Right cardiac atrium (tissue), 5 donors: ENCODE data around the gene FNTB. TPM values are rescaled to one million over a fixed set of nuclear protein-coding genes. Genes with fewer than 3 reads are reported as not detected.

Experiments
- ATAC-seq, 2 donors: fragments of 200-7000 bp; cut with Tn5 transposase; one replicate each; pipeline versions ENCODE4 v1.8.0 to v1.9.1; 2020; ENCODE audit warnings: moderate library complexity in 2 of 2, mild to moderate bottlenecking in 1 of 2
- DNase-seq, 3 donors: peaks; one replicate each; pipeline ENCODE4 v3.0.0-alpha.2; 2020
- H3K27ac ChIP-seq: one replicate; pipeline ENCODE4 v1.5.1; 2013; ENCODE audit warnings: mild to moderate bottlenecking, low read length, control low read depth, moderate library complexity
- H3K27me3 ChIP-seq: one replicate; pipeline ENCODE4 v1.6.1; 2013; ENCODE audit not compliant: control insufficient read depth, insufficient read depth
- H3K4me1 ChIP-seq: one replicate; pipeline ENCODE4 v1.6.1; 2013; ENCODE audit warnings: low read length; ENCODE audit not compliant: control insufficient read depth, insufficient read depth
- H3K4me3 ChIP-seq: one replicate; pipeline ENCODE4 v1.5.1; 2013; ENCODE audit warnings: low read length, control low read depth
- H3K9me3 ChIP-seq: one replicate; pipeline ENCODE4 v1.6.1; 2013; ENCODE audit warnings: low read length; ENCODE audit not compliant: control insufficient read depth
- WGBS: extraction: QIAGEN DNeasy Blood & Tissue Kit; methylation state at CpG from one replicate; pipeline ENCODE4 v1.1.7; 2013; 5-methylcytosine and 5-hydroxymethylcytosine counted together
- intact Hi-C, 4 donors: fragments of 100-400 bp; cut with DNase I; formaldehyde crosslinking; loops; one replicate each; pipeline versions ENCODE4 v1.11.0 to v1.14.0; 2022 to 2023
- polyA plus RNA-seq: library from polyadenylated mRNA; stranded (reverse); fragments of 200-250 nt; gene quantifications from one replicate; pipeline ENCODE4 v1.2.3, GENCODE V29; 2013
- total RNA-seq, 4 donors: library from RNA; stranded (reverse); fragmentation: NEBNext Ultra II Directional; extraction: Animal tissue kit (Norgen Biotek cat#: 25700); gene quantifications; one replicate each; pipeline ENCODE4 v1.2.1, GENCODE V29; 2021
- donor health status: healthy with polysubstance abuse.
- donor health status: DM: no; HTN: yes; CAD: no.
- donor health status: DM: no; HTN: no; CAD: no.
- donor health status: DM: no; HTN: yes; CAD: no; lungs with severe emphysema.
- donor health status: DM: yes; HTN: yes; CAD: no.

Gene FNTB
- total and polyA plus RNA-seq, 5 donors: 10.6 to 20.7 (median 14.9) TPM

- Histone ChIP-seq H3K4me3 (no peak overlapping the region), H3K27me3 (no peaks in the 10 kb centered on the region), H3K9me3 (no peaks in the 10 kb centered on the region), H3K27ac (no peak overlapping the region), H3K4me1 (peaks cover 4% of the 10 kb centered on the region)
- 84% methylated on average over 6 of the region's 6 CpGs for WGBS
- ATAC-seq (no peak), DNase-seq (no peak)
- intact Hi-C loops: no loop called here
Observed at GRCh38 chr14:64953661-64954060, 33.0 kb upstream of the FNTB start.

DNA sequence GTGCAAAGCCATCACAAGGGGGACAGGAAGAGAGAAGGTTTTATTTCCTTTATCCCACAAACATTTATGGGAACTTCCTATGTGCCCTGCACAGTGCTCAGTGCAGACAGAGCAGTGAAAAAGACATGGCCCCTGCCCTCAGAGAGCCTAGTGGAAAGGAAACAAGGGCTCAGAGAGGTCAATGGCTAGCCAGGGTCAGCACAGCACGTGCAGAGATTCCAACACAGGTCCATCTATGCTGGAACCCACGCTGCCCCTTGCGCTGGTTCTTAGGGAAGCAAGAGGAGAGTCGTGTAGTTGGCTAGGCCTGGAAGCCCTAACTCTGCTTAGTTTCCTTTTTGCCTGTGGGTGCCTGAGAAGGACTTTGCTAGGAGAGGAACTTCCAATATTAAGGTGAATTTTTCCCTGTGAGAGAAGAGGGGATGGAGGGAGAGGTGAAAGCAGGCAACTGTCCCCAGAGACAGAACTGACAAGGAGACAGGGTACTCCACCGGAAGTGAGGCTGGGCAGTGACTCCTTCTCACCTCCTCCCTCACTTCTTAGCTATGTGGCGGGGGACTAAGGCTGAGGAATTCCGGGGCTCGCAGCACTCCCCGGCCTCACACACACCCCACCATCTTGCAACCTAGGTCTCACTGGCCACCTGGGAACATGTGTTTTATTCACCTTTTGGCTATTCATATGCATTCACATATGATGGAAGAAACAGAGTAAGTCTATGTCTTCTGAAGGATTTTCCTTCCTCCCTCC, 32.0 kb upstream of the FNTB start:
- ATAC-seq (no peak), DNase-seq (no peak)
- Histone ChIP-seq H3K27ac (no peak overlapping the region), H3K27me3 (no peaks in the 10 kb centered on the region), H3K4me3 (no peak overlapping the region), H3K9me3 (no peaks in the 10 kb centered on the region), H3K4me1 (peaks cover 4% of the 10 kb centered on the region)
- WGBS: 90% methylated on average over 9 of the region's 9 CpGs
- intact Hi-C loops: no loop called here

DNA sequence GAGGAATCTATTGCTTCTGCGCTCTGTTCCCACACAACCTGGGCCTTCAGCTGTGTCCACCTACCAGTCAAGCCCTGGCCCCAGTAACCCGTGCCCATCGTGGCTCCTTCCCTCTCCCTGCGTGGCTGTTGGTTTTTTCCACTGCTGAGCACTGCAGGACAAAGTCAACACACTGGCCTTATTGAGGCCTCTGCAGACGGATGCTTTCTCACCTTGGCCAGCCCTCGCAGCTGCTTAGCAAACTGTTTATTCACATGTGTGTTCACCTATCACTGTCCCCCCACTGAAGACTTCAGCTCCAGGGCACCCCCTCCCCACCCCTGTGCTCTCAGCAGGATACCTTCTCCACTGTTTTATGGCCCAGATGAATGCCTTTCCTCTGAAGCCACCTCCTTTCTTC, 31.4 kb upstream of the FNTB start:
- no peak overlapping the region for H3K4me3 ChIP-seq
- no peak for DNase-seq
- no peak overlapping the region for H3K27ac ChIP-seq
- ATAC-seq: no peak
- WGBS: 79% methylated on average over 6 of the region's 6 CpGs
- no peaks in the 10 kb centered on the region for H3K27me3 ChIP-seq
- intact Hi-C loops: no loop called here
- H3K9me3 ChIP-seq: no peaks in the 10 kb centered on the region
- peaks cover 4% of the 10 kb centered on the region for H3K4me1 ChIP-seq

DNA sequence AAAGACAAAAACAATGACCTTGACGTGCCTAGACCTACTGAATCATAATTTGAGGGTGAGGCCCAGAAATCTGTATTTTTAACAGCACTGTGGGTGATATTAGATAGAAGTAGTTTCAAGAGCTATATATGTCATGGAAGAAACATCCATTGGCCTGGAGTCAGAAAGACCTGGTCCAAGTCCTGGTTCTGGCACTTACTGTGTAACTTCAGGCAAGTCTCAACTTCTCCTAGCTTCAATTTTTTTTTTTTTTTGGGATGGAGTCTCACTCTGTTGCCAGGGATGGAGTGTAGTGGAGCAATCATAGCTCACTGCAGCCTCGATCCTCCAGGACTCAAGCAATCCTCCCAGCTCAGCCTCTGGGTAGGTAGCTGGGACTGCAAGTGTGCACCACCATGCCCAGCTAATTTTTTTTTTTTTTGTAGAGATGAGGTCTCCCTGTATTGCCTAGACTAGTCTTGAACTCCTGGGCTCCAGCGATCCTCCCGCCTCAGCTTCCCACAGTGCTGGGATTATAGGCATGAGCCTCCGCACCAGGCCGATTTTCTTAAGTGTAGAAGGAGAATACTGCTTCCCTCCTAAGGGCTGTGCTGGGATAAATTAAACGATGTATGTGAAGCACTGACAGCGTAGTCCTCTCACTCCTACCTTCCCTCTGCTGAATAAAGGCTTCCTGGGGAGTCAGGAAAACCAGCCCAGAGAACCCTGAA, 29.8 kb upstream of the FNTB start:
- Histone ChIP-seq H3K9me3 (no peaks in the 10 kb centered on the region), H3K27ac (no peak overlapping the region), H3K4me1 (peaks cover 4% of the 10 kb centered on the region), H3K4me3 (no peak overlapping the region), H3K27me3 (no peaks in the 10 kb centered on the region)
- 94% methylated on average over 8 of the region's 8 CpGs for WGBS
- intact Hi-C loops: no loop called here
- DNase-seq (no peak), ATAC-seq (no peak)

GRCh38 chr14:64958201-64958600, 28.5 kb upstream of the FNTB start:
- Histone ChIP-seq H3K27ac (no peak overlapping the region), H3K9me3 (no peaks in the 10 kb centered on the region), H3K4me3 (no peak overlapping the region), H3K4me1 (no peaks in the 10 kb centered on the region), H3K27me3 (no peaks in the 10 kb centered on the region)
- intact Hi-C loops: no loop called here
- no peak for DNase-seq
- WGBS: 96% methylated on average over 2 of the region's 2 CpGs
- no peak for ATAC-seq

DNA sequence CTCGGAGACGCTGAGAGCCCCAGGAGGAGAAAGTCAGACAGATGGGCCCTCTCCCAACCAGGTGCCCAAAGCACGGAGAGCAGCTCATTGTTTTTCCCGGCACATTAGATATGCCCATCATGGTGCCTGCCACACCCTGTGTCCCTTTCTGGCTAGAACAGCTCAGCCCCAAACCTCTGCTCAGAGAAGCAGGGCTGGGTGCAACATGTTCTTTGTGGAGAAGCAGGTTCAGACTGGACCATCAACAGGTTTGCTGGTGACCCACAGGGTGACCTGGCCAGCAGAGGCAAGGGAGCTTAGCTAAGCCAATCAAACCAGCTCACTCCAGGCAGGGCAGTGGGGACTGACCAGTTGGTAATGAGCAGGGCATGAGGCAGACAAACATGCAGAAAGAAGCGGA, 28.0 kb upstream of the FNTB start:
- no peaks in the 10 kb centered on the region for H3K4me1 ChIP-seq
- WGBS: 96% methylated on average over 5 of the region's 5 CpGs
- no peak for ATAC-seq
- no peak overlapping the region for H3K27ac ChIP-seq
- no peak for DNase-seq
- H3K27me3 ChIP-seq: no peaks in the 10 kb centered on the region
- intact Hi-C loops: no loop called here
- H3K9me3 ChIP-seq: no peaks in the 10 kb centered on the region
- no peak overlapping the region for H3K4me3 ChIP-seq

DNA sequence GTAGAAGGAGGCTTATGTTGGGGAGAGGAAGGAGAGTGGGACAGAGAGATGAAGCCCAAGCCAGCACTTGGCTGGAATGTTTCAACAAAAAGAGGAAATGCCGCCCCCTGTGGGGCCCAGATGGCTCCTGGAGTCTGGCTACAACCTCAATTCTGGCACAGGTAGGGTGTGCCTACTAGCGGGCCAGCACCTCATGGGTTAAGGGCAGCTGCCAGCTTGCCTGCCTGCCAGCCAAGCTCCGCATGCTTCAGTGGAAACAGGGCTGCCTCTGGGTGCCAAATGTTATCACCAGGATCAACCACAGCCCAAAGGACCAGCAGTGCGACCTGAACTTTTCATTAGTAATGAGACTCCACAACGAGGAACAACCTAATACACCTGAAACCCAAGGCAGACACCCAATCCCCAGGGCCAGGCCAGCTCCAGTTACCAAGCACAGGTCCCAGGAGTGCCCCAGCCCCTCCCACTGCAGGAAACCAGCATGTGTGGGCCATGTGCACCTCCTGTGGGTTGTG, 25.9 kb upstream of the FNTB start:
- H3K4me1 ChIP-seq: no peaks in the 10 kb centered on the region
- no peaks in the 10 kb centered on the region for H3K27me3 ChIP-seq
- no peak overlapping the region for H3K27ac ChIP-seq
- WGBS: 61% methylated on average over 5 of the region's 5 CpGs
- intact Hi-C loops: no loop called here
- DNase-seq (peak in 1 of 3 donors; percentile 51), ATAC-seq (peak; percentile 22 to 25)
- H3K4me3 ChIP-seq: no peak overlapping the region
- no peaks in the 10 kb centered on the region for H3K9me3 ChIP-seq

- Histone ChIP-seq H3K27me3 (no peaks in the 10 kb centered on the region), H3K9me3 (no peaks in the 10 kb centered on the region), H3K4me1 (no peaks in the 10 kb centered on the region), H3K4me3 (no peak overlapping the region), H3K27ac (no peak overlapping the region)
- DNase-seq: no peak
- intact Hi-C loops: no loop called here
- ATAC-seq: no peak
- WGBS: 62% methylated on average over 1 of the region's 1 CpG
Observed at GRCh38 chr14:64963611-64964010, 23.1 kb upstream of the FNTB start.

- DNase-seq (no peak), ATAC-seq (peak in 1 of 2 donors; percentile 59)
- no peaks in the 10 kb centered on the region for H3K4me1 ChIP-seq
- H3K27me3 ChIP-seq: no peaks in the 10 kb centered on the region
- no peak overlapping the region for H3K27ac ChIP-seq
- intact Hi-C loops: no loop called here
- H3K4me3 ChIP-seq: no peak overlapping the region
- 81% methylated on average over 15 of the region's 15 CpGs for WGBS
- H3K9me3 ChIP-seq: no peaks in the 10 kb centered on the region
Observed at GRCh38 chr14:64965356-64966000, 21.2 kb upstream of the FNTB start.

- H3K4me3 ChIP-seq: no peak overlapping the region
- WGBS: 95% methylated on average over 2 of the region's 2 CpGs
Observed at GRCh38 chr14:64966976-64967375, 19.7 kb upstream of the FNTB start.

GRCh38 chr14:64968167-64968566, 18.5 kb upstream of the FNTB start:
- DNase-seq (no peak), ATAC-seq (no peak)
- WGBS: 87% methylated on average over 7 of the region's 7 CpGs
- Histone ChIP-seq H3K27me3 (no peaks in the 10 kb centered on the region), H3K4me1 (no peaks in the 10 kb centered on the region), H3K27ac (no peak overlapping the region), H3K4me3 (no peak overlapping the region), H3K9me3 (no peaks in the 10 kb centered on the region)
- intact Hi-C loops: no loop called here

More at GRCh38 chr14:64966976-64967375, 19.7 kb upstream of the FNTB start:
- no peaks in the 10 kb centered on the region for H3K4me1 ChIP-seq
- H3K27ac ChIP-seq: no peak overlapping the region
- no peak for DNase-seq
- intact Hi-C loops: no loop called here
- no peaks in the 10 kb centered on the region for H3K9me3 ChIP-seq
- no peaks in the 10 kb centered on the region for H3K27me3 ChIP-seq
- no peak for ATAC-seq
